HUES48 (cell line): Measurements from ENCODE around the gene AK4.
"Not testable (repeated sequence)": the region's sequence is repeated elsewhere in the genome, so short reads cannot be mapped to it uniquely, and the experiment has no call there.

Experiments used
- H3K27ac ChIP-seq: one replicate; pipeline ENCODE4 v1.7.0; 2013; ENCODE audit warnings: low read depth, low read length, inconsistent platforms
- H3K27me3 ChIP-seq: 2 replicates; pipeline ENCODE4 v1.6.1; 2013; ENCODE audit warnings: mild to moderate bottlenecking, low read length; ENCODE audit not compliant: control insufficient read depth, insufficient read depth
- H3K36me3 ChIP-seq: 2 replicates; pipeline ENCODE4 v1.6.1; 2013; ENCODE audit warnings: low read length; ENCODE audit not compliant: control insufficient read depth, insufficient read depth
- H3K4me1 ChIP-seq: 2 replicates; pipeline ENCODE4 v1.6.1; 2013; ENCODE audit warnings: mild to moderate bottlenecking, low read length; ENCODE audit not compliant: control insufficient read depth, insufficient read depth
- H3K4me3 ChIP-seq: 2 replicates; pipeline ENCODE4 v1.5.1; 2013; ENCODE audit warnings: mild to moderate bottlenecking, low read depth, low read length
- H3K9ac ChIP-seq: 2 replicates; pipeline ENCODE4 v1.6.1; 2013; ENCODE audit warnings: mild to moderate bottlenecking, low read depth, low read length, moderate library complexity
- H3K9me3 ChIP-seq: 2 replicates; pipeline ENCODE4 v1.6.1; 2013; ENCODE audit warnings: low read length; ENCODE audit not compliant: control insufficient read depth, insufficient read depth

The AK4 gene

DNA sequence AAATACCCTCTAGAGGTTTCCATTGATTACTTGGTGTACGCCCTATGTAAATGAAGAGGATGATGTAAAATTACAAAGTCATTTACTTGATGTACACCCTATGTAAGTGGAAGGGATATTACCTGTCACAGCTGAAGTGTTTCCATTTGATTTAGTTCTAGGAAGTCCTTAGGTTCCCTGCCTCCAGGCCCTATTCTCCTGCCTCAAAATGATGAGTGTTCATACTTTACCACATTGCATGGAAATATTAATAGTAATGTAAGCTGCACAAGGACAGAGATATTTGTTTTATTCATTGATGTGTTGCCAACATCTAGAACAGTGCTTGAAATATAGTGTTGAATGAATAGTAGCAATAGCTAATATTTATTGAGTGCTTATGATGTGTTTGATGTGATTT lies 9.5 kb upstream of the AK4 start:
- no peak overlapping the region for H3K4me3 ChIP-seq
- peaks cover 4% of the 10 kb centered on the region; the same call in 1 of the 2 replicates for H3K4me1 ChIP-seq
- H3K27me3 ChIP-seq, result no peaks in the 10 kb centered on the region
- no peaks in the 10 kb centered on the region for H3K9me3 ChIP-seq
- no peak overlapping the region for H3K27ac ChIP-seq
- H3K36me3 ChIP-seq, result no peaks in the 10 kb centered on the region
- H3K9ac ChIP-seq, result no peak overlapping the region

DNA sequence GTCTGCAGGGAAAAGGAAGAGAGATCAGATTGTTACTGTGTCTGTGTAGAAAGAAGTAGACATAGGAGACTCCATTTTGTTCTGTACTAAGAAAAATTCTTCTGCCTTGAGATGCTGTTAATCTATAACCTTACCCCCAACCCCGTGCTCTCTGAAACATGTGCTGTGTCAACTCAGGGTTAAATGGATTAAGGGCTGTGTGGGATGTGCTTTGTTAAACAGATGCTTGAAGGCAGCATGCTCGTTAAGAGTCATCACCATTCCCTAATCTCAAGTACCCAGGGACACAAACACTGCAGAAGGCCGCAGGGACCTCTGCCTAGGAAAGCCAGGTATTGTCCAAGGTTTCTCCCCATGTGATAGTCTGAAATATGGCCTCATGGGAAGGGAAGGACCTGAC lies 8.2 kb upstream of the AK4 start:
- not testable (repeated sequence) for H3K27me3 ChIP-seq, H3K4me3 ChIP-seq, H3K4me1 ChIP-seq, H3K27ac ChIP-seq, H3K36me3 ChIP-seq, H3K9ac ChIP-seq, H3K9me3 ChIP-seq

DNA sequence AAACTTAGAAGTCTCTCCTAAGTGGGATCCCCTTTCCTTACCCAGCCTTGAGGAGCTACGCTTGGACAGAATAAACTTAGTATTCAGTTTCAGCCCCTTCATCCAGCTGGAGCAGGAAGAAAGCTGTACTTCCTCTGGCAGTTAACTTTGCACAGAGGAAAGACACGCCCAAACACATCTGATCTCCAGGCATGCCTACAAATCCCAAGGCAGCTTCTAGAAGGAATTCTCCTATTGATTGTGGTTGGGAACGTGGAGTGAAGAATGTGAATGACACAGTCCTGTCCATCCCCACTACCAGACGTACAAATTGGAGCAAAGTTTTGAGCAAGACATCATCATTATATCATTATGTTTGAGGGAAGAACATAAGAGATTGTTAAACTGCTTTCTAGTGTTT lies 6.6 kb upstream of the AK4 start:
- H3K9ac ChIP-seq, result no peak overlapping the region
- H3K4me1 ChIP-seq, result peaks cover 4% of the 10 kb centered on the region; the same call in 1 of the 2 replicates
- H3K4me3 ChIP-seq, result no peak overlapping the region
- H3K9me3 ChIP-seq, result no peaks in the 10 kb centered on the region
- no peak overlapping the region for H3K27ac ChIP-seq
- H3K36me3 ChIP-seq, result no peaks in the 10 kb centered on the region
- H3K27me3 ChIP-seq, result peaks cover 20% of the 10 kb centered on the region

DNA sequence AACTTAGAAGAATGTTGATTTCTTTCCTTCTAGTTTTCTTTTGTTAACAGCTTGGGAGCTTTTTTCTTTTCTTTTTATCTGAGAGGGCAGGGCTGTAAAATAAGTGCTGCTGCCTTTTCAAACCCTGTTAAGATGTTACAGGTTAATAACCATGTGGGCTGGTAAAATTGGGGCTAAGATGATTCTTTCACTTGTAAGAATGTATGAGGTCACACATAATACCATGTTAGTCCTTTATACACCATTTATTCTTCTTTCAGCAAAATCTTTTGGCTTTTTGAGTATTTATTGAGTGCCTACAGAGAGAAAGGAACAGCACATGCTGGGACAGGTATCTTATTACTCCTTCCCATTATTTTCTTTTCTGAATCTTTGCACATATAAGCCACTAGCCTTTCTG lies 6.1 kb upstream of the AK4 start:
- no peak overlapping the region for H3K4me3 ChIP-seq
- H3K27me3 ChIP-seq, result peaks cover 25% of the 10 kb centered on the region
- H3K4me1 ChIP-seq, result peaks cover 8% of the 10 kb centered on the region; the same call in 1 of the 2 replicates
- H3K9ac ChIP-seq, result no peak overlapping the region
- H3K9me3 ChIP-seq, result no peaks in the 10 kb centered on the region
- no peak overlapping the region for H3K27ac ChIP-seq
- no peaks in the 10 kb centered on the region for H3K36me3 ChIP-seq

DNA sequence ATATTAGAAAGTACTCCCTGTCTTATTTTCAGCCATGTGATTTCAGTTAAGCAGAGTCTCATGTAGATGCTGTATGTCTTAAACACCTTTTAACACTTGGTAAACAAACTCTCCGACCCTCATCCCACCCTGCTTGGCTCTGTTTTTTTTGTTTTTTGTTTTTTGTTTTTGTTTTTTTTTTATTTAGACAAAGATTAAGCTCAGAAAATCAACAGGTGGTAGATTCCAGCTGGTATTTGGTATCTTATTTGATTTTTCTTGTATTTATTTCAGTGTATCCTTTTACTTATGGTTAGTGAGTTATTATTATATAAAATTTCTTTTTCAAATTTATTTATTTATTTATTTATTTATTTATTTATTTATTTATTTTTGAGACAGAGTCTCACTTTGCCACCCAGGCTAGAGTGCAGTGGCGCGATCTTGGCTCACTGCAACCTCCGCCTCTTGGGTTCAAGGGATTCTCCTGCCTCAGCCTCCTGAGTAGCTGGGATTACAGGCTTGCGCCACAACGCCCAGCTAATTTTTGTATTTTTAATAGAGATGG lies 4.8 kb upstream of the AK4 start:
- not testable (repeated sequence) for H3K36me3 ChIP-seq, H3K4me1 ChIP-seq, H3K4me3 ChIP-seq, H3K27ac ChIP-seq, H3K9me3 ChIP-seq, H3K9ac ChIP-seq
- H3K27me3 ChIP-seq, result peaks cover 36% of the 10 kb centered on the region

DNA sequence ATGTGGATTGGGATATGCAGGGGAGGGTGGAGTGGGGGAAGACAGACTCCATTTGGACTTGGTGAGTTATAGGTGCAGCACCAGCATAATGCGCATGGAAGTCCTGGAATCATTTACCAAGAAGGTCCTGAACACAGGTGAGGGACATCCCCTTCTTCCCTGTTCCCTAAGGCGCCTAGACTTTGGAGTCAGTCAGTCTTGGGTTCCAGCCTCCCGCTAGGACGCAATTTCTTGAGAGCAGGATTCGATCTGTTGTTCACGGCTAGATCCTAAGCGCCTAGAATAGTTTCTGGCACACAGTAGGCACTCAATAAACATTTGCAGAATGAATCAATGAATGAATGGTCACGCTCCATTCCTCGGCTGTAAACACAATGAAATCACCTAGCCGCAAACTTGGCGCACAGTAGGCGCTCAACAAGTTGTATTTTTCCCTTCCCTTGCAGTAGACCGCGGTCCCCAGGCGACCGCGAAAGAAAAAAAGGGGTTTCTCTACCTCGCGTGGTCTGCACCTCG lies 1.0 kb upstream of the AK4 start:
- Histone ChIP-seq H3K27ac (no peak overlapping the region), H3K4me1 (peaks cover 28% of the 10 kb centered on the region)

DNA sequence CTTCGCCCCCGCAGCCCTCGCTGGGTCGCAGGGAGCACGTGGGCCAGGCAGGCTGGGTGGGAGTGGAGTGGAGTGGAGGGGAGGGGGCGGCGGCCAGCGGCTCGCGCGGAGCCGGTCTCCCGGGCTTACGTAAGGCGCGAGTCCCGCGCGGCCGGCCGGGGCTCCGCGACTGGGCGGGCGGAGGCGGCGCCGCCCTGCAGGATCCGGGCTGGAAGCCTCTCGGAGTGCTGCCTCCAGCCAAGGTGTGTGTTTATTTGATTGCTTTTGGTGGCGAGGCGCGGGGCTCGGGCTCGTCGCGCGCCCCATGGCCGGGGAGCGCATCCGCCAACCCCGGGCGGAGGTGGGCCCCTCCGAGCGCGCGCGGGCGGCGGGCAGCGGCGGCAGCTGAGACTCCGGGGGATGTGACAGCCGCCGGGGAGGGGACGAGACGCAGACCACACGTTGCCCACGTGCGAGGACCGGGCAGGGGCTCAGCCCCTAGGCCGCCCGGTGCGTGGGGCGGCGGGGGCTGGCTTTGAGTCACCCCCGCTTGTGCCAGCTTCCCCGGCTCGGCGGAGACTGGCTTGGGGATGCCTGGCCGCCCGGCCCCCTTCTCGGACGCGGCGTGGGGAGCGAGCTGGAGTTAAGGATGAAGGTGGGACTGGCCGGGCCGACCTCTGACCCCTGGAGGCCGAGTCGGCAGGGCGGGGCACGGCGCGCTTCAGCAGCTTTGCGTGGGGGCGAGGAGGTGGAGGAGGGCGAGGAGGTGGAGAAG lies 402 bp upstream of the AK4 start:
- Histone ChIP-seq H3K27ac (peak overlapping the region; percentile 52), H3K36me3 (no peaks in the 10 kb centered on the region), H3K4me1 (peaks cover 28% of the 10 kb centered on the region), H3K9me3 (no peaks in the 10 kb centered on the region), H3K9ac (peak overlapping the region; percentile 43; the same call in 1 of the 2 replicates), H3K4me3 (peak overlapping the region; percentile 60), H3K27me3 (peaks cover 41% of the 10 kb centered on the region)

More for the DNA sequence above, 1.0 kb upstream of the AK4 start:
- no peaks in the 10 kb centered on the region for H3K9me3 ChIP-seq
- no peaks in the 10 kb centered on the region for H3K36me3 ChIP-seq
- peaks cover 41% of the 10 kb centered on the region for H3K27me3 ChIP-seq
- H3K4me3 ChIP-seq, result peak overlapping the region; percentile 60
- H3K9ac ChIP-seq, result peak overlapping the region; percentile 43; the same call in 1 of the 2 replicates

DNA sequence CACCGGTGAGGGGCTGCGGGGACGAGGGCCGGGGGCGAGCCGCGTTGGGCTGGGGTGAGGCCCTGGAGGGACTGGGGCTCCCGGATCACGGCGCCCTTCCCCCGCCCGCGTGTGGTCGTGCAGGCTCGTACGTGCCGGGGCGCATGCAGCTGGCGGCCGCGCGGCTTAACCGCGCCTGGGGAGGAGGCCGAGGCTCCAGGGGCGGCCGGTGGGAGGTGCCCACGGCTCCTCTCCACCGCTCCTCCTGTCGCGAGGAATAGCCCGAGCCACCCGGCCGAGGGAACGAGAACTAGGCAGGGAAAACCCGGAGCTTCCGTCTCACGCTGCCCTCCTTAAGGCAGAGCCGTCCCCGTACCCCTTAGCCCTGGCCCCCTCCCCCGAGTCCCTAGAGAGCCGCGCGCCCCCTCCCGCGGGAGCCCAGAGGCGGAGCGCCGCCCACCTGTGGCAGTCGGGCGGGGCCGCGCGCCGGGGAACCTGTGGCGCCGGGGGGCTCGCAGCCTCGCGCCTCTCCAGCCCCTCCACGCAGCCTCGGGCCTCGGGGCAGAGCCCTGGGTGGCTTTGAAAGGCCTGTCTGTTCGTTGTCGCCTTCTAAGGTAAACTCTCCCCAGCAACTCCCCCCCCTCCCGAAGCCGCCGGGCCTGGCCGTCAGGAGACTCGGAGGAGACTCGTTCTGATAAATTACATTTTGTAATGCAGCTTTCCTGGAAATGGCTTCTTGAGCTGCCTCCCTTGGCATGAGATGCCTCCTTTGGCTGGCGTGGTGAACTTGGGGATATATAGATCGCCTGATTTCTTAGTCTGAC lies 746 bp downstream of the AK4 start:
- peaks cover 38% of the 10 kb centered on the region for H3K4me1 ChIP-seq
- H3K27ac ChIP-seq, result peak overlapping the region; percentile 83
- peak overlapping the region; percentile 60 for H3K4me3 ChIP-seq
- peak overlapping the region; percentile 73; the same call in 1 of the 2 replicates for H3K9ac ChIP-seq
- peaks cover 41% of the 10 kb centered on the region for H3K27me3 ChIP-seq
- H3K36me3 ChIP-seq, result no peaks in the 10 kb centered on the region
- H3K9me3 ChIP-seq, result no peaks in the 10 kb centered on the region

DNA sequence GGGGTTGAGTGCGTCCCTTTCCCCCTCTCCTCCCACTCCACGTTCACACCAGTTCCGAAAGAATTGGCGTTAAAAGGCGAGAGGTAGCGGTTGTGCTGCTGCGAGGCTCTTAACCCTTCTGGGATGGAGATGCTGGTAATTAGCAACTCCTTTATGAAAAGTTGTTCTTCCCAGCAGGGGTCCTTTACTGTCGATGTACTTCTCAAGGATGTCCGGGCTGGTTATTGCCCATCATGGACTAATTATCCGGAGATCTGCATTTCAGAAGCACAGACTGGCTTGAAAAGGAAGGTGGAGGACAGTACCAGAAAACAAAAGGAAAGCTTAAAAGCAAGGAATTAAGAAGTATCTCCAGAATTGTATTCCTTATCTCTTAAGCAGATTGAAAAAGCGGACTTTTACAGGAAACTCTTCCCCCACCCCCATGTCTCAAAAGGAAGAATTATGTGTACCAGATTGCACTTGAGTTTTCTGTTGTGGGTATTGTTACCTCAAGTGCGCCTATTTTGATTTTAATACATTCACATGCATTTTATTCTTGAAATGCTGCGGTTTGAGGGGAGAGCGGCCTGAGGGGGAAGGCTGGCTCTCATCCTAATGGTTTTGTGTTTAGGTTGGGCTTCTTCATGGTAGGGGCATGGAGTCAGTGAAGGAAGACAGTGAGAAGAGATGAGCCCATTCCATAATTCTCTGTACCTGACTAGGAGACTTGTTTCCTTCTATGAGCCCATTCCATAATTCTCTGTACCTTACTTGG lies 1.5 kb downstream of the AK4 start:
- Histone ChIP-seq H3K9me3 (no peaks in the 10 kb centered on the region), H3K4me1 (peaks cover 46% of the 10 kb centered on the region), H3K36me3 (no peaks in the 10 kb centered on the region), H3K4me3 (peak overlapping the region; percentile 60), H3K9ac (peak overlapping the region; percentile 10; the same call in 1 of the 2 replicates), H3K27ac (peak overlapping the region; percentile 83), H3K27me3 (peaks cover 40% of the 10 kb centered on the region)

DNA sequence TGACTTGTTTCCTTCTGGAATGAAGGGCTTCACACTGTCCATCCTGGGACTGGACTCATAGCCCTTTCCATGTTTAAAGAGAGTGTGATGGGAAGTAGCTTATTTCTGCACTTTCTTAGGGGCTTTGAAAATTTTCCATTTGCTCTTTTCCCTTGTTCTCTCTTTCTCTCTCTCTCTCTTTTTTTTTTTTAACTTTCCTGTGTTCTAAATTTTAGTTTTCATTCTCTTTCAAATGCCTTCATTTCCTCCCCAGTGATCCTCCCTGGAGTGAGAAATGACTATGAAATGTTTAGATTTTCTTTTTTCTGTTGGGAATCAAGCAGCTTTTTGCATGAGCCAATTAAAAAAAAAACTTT lies 2.1 kb downstream of the AK4 start:
- Histone ChIP-seq H3K27ac (peak overlapping the region; percentile 83), H3K4me1 (peaks cover 46% of the 10 kb centered on the region), H3K4me3 (peak overlapping the region; percentile 60), H3K9me3 (no peaks in the 10 kb centered on the region), H3K9ac (no peak overlapping the region), H3K36me3 (no peaks in the 10 kb centered on the region), H3K27me3 (peaks cover 34% of the 10 kb centered on the region)
